ENCODE data around the gene ELP1.

- TF ChIP-seq EZH2phosphoT487 (IDR thresholded peaks at IDR 0.05; ENCODE audit: borderline replicate concordance) (no peak), CTCF (conservative IDR thresholded peaks at IDR 0.05; ENCODE audit: low read length) (no peak)
Measured at GRCh38 chr9:108861464-108861863, 72.5 kb downstream of the ELP1 start.

All from Loucy (cell line).